WTC11 (cell line): Measurements from ENCODE around the gene TPX2. TPM values are rescaled to one million over a fixed set of nuclear protein-coding genes. Genes with fewer than 3 reads are reported as not detected.

Source experiments
- ATAC-seq: fragments of 200-7000 bp; cut with Tn5 transposase; 2 replicates; pipeline ENCODE4 v1.10.0; 2021; ENCODE audit warnings: mild to moderate bottlenecking, moderate library complexity
- CTCF ChIA-PET: fragments of 300-600 bp; sonication (Branson Sonifier 250); formaldehyde crosslinking; loops from one replicate; lab custom pipeline; 2021; ENCODE audit warnings: antibody characterized with exemption; lab: Charles Lee
- POLR2A ChIA-PET: fragments of 350-600 bp; sonication (Branson Sonifier 250); formaldehyde crosslinking; loops from one replicate; lab custom pipeline; 2021; ENCODE audit warnings: antibody characterized with exemption; lab: Charles Lee
- DNase-seq: peaks from one replicate; pipeline ENCODE4 v3.0.0; 2021; ENCODE audit warnings: low spot score
- H3K27ac Mint-ChIP-seq: 2 replicates; pipeline ENCODE4 v1.8.0; 2021; ENCODE audit warnings: mixed read lengths
- H3K27me3 Mint-ChIP-seq: 2 replicates; pipeline ENCODE4 v1.8.0; 2021; ENCODE audit warnings: low read depth, mild to moderate bottlenecking, moderate library complexity, mixed read lengths
- H3K36me3 Mint-ChIP-seq: 2 replicates; pipeline ENCODE4 v1.8.0; 2021; ENCODE audit warnings: mixed read lengths
- H3K4me1 Mint-ChIP-seq: 2 replicates; pipeline ENCODE4 v1.8.0; 2022; ENCODE audit warnings: mixed read lengths
- H3K4me3 Mint-ChIP-seq: 2 replicates; pipeline ENCODE4 v1.8.0; 2021; ENCODE audit warnings: mild to moderate bottlenecking, moderate library complexity, mixed read lengths
- H3K9me3 Mint-ChIP-seq: 2 replicates; pipeline ENCODE4 v1.8.0; 2021; ENCODE audit warnings: mixed read lengths
- ATF2 ChIP-seq: sonication (generic); formaldehyde crosslinking; IDR thresholded peaks from 2 replicates; pipeline ENCODE4 v1.8.1; 2022; ENCODE audit warnings: low read depth, missing genetic modification reagents, borderline replicate concordance
- ATF6 ChIP-seq: sonication (generic); formaldehyde crosslinking; IDR thresholded peaks from 2 replicates; pipeline ENCODE4 v1.8.1; 2023; ENCODE audit warnings: mild to moderate bottlenecking, missing genetic modification reagents
- CTCF ChIP-seq: fragments of 200-600 bp; IDR thresholded peaks from 2 replicates; pipeline ENCODE4 v1.8.0; 2022; ENCODE audit warnings: antibody characterized with exemption
- FOXJ3 ChIP-seq: sonication (generic); formaldehyde crosslinking; IDR thresholded peaks from 2 replicates; pipeline ENCODE4 v1.9.0; 2021; ENCODE audit warnings: missing genetic modification reagents, mild to moderate bottlenecking, borderline replicate concordance
- MLX ChIP-seq: sonication (generic); formaldehyde crosslinking; IDR thresholded peaks from 2 replicates; pipeline ENCODE4 v1.8.1; 2023; ENCODE audit warnings: mild to moderate bottlenecking, missing genetic modification reagents, moderate library complexity
- MYBL2 ChIP-seq: sonication (generic); formaldehyde crosslinking; IDR thresholded peaks from 2 replicates; pipeline ENCODE4 v1.8.1; 2023; ENCODE audit warnings: mild to moderate bottlenecking, moderate library complexity, missing genetic modification reagents
- NFE2L1 ChIP-seq: sonication (generic); formaldehyde crosslinking; IDR thresholded peaks from 2 replicates; pipeline ENCODE4 v1.8.1; 2023; ENCODE audit warnings: missing genetic modification reagents
- NR1H2 ChIP-seq: sonication (generic); formaldehyde crosslinking; IDR thresholded peaks from 2 replicates; pipeline ENCODE4 v1.9.0; 2021; ENCODE audit warnings: mild to moderate bottlenecking, moderate library complexity, missing genetic modification reagents
- NR2C2 ChIP-seq: sonication (generic); formaldehyde crosslinking; IDR thresholded peaks from 2 replicates; pipeline ENCODE4 v1.8.0; 2022; ENCODE audit warnings: mild to moderate bottlenecking, missing genetic modification reagents
- RELA ChIP-seq: sonication (generic); formaldehyde crosslinking; IDR thresholded peaks from 2 replicates; pipeline ENCODE4 v1.8.1; 2022; ENCODE audit warnings: missing genetic modification reagents, mild to moderate bottlenecking, borderline replicate concordance
- TEAD1 ChIP-seq: sonication (generic); formaldehyde crosslinking; IDR thresholded peaks from 2 replicates; pipeline ENCODE4 v1.8.0; 2022; ENCODE audit warnings: mild to moderate bottlenecking, missing genetic modification reagents
- ZNF232 ChIP-seq: sonication (generic); formaldehyde crosslinking; IDR thresholded peaks from 2 replicates; pipeline ENCODE4 v1.8.0; 2022; ENCODE audit warnings: mild to moderate bottlenecking, missing genetic modification reagents
- ZNF317 ChIP-seq: sonication (generic); formaldehyde crosslinking; IDR thresholded peaks from 2 replicates; pipeline ENCODE4 v1.8.1; 2023; ENCODE audit warnings: low read depth, mild to moderate bottlenecking, moderate library complexity, missing genetic modification reagents, borderline replicate concordance
- ZNF416 ChIP-seq: fragments of 250-450 bp; sonication (Bioruptor Pico); IDR thresholded peaks from 2 replicates; pipeline ENCODE4 v1.9.0; 2021; ENCODE audit warnings: mild to moderate bottlenecking, inconsistent platforms
- total RNA-seq: library from RNA; stranded (reverse); gene quantifications from 3 replicates; pipeline ENCODE4 v1.2.3, GENCODE V29; 2021

The TPX2 gene
- total RNA-seq, 1 experiment from 2014 or later = 123 TPM

GRCh38 chr20:31808481-31808880, 69.4 kb downstream of the TPX2 start (continued):
- TF ChIP-seq ATF6 = no peak
- TF ChIP-seq NR1H2 = no peak
- TF ChIP-seq, all 79 proteins: peak for 0

- POLR2A ChIA-PET = no interaction called here
- no peak overlapping the region for H3K4me3 Mint-ChIP-seq
- ATAC-seq = no peak
- H3K27ac Mint-ChIP-seq = no peak overlapping the region; the same call in 1 of the 2 replicates
- no peaks in the 10 kb centered on the region; the same call in 1 of the 2 replicates for H3K36me3 Mint-ChIP-seq
- H3K9me3 Mint-ChIP-seq = no peaks in the 10 kb centered on the region
- no peak for DNase-seq
- CTCF ChIA-PET = interaction anchor here (0.6 to 2.8 kb wide), 4 partner anchors 14 to 43 kb away, joined by 3 to 9 read pairs (median 5); no protein-coding TSS in a partner anchor
- no peak for TF ChIP-seq MLX (CRISPR knock-in tag)
- no peak for TF ChIP-seq NR1H2
- H3K27me3 Mint-ChIP-seq = no peaks in the 10 kb centered on the region
- H3K4me1 Mint-ChIP-seq = no peaks in the 10 kb centered on the region
Measured at GRCh38 chr20:31809661-31810060, 70.6 kb downstream of the TPX2 start.

- Mint-ChIP-seq H3K4me1 (peaks cover 5% of the 10 kb centered on the region), H3K9me3 (no peaks in the 10 kb centered on the region), H3K27ac (no peak overlapping the region)
- POLR2A ChIA-PET = interaction anchor here (0.6 to 0.7 kb wide), 3 partner anchors 70 to 202 kb away, joined by 3 to 4 read pairs (median 3); partner anchors contain the start of gene TPX2
- no peak for TF ChIP-seq NR2C2 (CRISPR knock-in tag)
- TF ChIP-seq MYBL2 = no peak
- TF ChIP-seq, all 79 proteins: peak for 0
- Mint-ChIP-seq H3K4me3 (no peak overlapping the region), H3K36me3 (no peaks in the 10 kb centered on the region; the same call in 1 of the 2 replicates), H3K27me3 (no peaks in the 10 kb centered on the region)
- DNase-seq (no peak), ATAC-seq (no peak)
- CTCF ChIA-PET = interaction anchor here (0.6 to 1.0 kb wide), 2 partner anchors 22 to 163 kb away, joined by 3 to 4 read pairs; no protein-coding TSS in a partner anchor
Measured at GRCh38 chr20:31811198-31811597, 72.1 kb downstream of the TPX2 start.

GRCh38 chr20:31811796-31812728, 73.0 kb downstream of the TPX2 start:
- POLR2A ChIA-PET = no interaction called here
- ATAC-seq = no peak
- no peaks in the 10 kb centered on the region for H3K36me3 Mint-ChIP-seq

More at GRCh38 chr20:31811796-31812728, 73.0 kb downstream of the TPX2 start:
- H3K9me3 Mint-ChIP-seq = no peaks in the 10 kb centered on the region
- no peak overlapping the region for H3K27ac Mint-ChIP-seq
- CTCF ChIA-PET = interaction anchor here (0.7 to 1.0 kb wide), 2 partner anchors 11 to 22 kb away, joined by 3 read pairs; no protein-coding TSS in a partner anchor
- no peak overlapping the region for H3K4me3 Mint-ChIP-seq
- no peaks in the 10 kb centered on the region for H3K27me3 Mint-ChIP-seq
- no peak for DNase-seq
- peaks cover 5% of the 10 kb centered on the region for H3K4me1 Mint-ChIP-seq
- no peak for TF ChIP-seq ATF2 (CRISPR knock-in tag)
- TF ChIP-seq ZNF416 (CRISPR knock-in tag) = no peak
- no peak for TF ChIP-seq NFE2L1 (CRISPR knock-in tag)
- TF ChIP-seq TEAD1 (CRISPR knock-in tag) = no peak
- no peak for TF ChIP-seq ZNF232 (CRISPR knock-in tag)
- TF ChIP-seq RELA (CRISPR knock-in tag) = no peak
- TF ChIP-seq CTCF = no peak
- no peak for TF ChIP-seq FOXJ3 (CRISPR knock-in tag)
- no peak for TF ChIP-seq ZNF317 (CRISPR knock-in tag)
- TF ChIP-seq, all 79 proteins: peak for 0
